HG02870 (cell line): ENCODE data around the gene UQCRH.
"Not testable (repeated sequence)": the region's sequence is repeated elsewhere in the genome, so short reads cannot be mapped to it uniquely, and the experiment has no call there.

Source experiments
- ATAC-seq: cut with Tn5 transposase; IDR thresholded peaks from one replicate; pipeline ENCODE4 v1.9.1; 2021; ENCODE audit warnings: mild to moderate bottlenecking, moderate library complexity; ENCODE audit not compliant: unreplicated experiment

UQCRH gene

GRCh38 chr1:46298387-46298786, 5.1 kb upstream of the UQCRH start:
- no peak for ATAC-seq

DNA sequence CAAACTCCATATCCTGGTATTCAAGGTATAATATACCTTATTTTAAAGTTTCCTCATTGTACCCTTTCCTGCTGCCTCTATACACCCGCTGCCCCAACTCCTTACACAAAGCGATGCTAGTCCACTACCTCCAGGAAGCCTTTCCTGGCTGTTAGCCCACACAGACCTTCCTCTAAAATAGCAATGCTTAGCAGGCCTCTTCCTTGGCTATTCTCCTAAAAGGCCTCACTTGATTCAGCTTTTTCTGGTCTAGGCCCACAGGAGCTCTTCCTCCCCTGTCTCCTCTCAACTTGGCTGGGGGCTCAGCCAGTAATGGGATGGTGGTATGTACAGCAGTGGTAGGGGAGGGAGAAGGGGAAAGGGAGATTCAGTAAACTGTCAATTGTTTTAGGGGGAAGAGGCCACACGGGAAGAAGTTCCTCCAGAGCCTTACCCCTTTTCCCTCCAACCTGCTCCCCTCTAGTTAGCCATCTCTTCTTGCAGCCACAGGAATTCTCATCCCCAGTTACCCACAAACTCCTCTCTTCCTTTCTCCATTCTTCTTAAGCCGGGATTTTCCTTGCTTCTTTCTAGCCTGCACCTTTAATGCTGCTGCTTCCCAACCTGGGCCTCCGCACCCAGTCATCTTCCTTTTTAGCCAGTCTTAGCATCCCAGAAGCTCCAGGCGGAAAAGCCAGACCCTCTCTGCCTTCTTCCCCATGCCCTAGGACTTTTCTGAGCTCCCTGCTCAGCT, 2.7 kb upstream of the UQCRH start:
- no peak for ATAC-seq

GRCh38 chr1:46301406-46301807, 2.1 kb upstream of the UQCRH start:
- no peak for ATAC-seq

DNA sequence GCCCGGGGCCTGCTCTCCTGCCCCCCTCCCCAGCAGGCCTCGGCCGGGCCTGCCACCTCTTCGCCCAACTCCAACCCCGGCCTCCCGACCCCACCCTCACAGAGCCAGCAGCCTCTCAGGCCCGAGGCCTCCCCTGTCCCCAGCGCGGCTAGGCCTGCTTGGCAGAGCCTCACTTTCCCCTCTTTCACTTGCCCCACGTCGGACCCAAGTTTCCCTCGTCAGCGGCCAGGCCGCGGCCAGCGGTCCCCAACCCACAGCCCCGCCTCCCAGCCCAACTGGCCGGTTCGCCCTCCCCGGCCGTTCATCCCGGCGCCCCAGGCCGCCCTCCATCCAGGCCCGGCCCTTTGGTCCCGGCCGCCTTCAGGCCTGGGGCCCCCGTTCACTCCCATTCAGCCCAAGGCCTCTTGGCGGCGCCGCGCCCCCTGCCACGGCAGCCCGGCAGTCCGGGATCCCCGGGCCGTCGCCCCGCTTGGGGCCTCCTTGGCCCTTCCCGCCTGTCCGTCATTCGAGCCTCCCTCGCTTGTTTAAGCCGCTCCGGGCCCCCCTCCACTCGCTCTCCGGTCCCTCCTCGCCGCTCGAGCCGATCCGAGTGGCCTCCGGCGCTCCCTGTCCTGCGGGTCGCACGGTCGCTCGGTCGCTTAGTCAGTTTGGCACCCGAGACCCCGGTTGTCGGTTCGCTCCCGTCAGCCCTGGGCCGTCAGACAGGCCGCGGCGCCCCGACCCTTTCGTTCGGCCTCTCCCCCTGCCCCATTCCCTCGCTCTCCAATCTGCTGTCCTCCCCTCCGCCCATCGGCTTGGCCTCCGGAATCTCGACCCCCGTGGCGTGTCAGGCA, 1.5 kb upstream of the UQCRH start:
- ATAC-seq, result no peak

DNA sequence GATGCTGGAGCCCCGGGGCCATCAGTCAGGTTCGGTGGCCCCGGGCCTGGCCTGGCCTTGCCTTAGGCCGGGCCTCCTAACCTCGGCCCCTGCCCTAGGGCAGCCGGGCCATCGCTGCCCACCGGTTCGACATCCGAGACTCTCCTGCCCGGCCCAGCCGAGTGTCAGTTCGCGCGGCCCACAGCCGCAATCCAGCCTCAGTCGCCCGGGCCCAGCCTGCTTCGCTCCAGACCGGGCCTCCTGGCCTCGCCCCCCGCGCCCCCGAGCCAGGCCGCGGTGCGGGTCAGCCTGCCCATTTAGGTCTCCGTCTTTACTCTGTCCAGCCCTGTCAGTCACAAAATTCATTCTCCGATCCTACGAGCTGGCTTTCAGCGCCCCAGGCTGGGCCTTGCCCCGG, 859 bp upstream of the UQCRH start:
- ATAC-seq, result peak; percentile 5

- ATAC-seq, result no peak
Measured at GRCh38 chr1:46303872-46304326, 401 bp downstream of the UQCRH start.

DNA sequence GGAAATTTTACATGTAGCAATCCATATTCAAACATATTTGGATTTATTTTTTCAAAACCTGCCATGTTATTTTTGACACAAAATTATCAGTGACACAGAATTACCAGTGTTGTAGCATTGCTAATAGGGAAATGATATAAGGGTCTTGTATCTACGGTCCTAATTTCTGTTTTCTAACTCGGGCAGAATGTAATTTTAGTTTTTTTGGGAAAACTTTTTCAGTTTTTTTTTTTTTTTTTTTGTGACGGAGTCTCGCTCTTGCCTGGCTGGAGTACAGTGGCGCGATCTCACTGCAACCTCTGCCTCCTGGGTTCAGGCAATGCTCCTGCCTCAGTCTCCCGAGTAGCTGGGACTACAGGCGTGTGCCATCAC, 2.6 kb downstream of the UQCRH start:
- ATAC-seq, result no peak

GRCh38 chr1:46309401-46310159, 6.1 kb downstream of the UQCRH start:
- no peak for ATAC-seq

GRCh38 chr1:46310321-46310720, 6.8 kb downstream of the UQCRH start:
- no peak for ATAC-seq

DNA sequence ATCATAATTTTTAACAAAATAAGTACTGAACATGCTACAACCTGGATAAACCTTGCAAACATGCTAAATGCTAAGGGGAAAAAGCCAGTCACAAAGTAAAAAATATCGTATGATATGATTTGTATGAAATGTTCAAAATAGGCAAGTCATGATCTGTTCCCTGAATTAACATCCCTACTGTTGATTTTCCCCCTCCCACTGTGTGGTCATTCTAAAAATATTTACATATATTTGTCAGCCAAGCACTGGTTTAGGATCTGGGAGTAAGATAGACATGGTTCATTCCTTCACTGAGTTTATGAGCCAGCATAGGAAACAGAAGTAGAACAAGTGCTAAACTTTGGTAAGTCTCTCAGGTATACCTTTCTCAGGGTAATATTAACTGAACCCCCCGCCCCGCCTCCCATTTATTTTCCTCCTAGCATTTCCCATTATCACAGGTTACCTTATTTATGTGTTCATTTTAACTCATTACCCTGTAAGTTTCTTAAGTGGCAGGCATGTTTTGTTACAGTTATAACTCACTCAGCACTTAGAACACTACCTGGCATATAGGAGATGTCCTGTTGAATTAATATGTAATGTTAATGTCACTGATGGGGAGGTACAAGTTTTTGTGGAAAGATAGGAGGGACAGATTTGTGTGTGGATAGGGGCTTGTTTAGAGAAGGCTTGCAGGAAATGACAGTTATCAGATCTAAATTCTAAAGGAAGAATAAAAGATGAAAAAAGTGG, 12.3 kb downstream of the UQCRH start:
- no peak for ATAC-seq

DNA sequence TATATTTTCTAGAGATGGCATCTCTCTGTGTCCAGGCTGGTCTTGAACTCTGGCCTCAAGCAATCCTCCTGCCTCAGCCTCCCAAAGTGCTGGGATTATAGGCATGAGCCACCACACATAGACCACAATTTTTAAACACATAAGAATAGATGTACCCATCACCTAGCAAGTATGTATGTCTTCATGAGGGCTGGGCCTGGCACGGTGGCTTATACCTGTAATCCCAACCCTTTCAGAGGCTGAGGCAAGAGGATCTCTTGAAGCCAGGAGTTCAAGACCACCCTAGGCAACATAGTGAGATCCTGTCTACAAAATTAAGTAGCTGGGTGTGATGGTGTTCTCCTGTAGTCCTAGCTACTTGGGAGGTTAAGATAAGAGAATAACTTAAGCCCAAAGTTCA, 13.8 kb downstream of the UQCRH start:
- no peak for ATAC-seq

DNA sequence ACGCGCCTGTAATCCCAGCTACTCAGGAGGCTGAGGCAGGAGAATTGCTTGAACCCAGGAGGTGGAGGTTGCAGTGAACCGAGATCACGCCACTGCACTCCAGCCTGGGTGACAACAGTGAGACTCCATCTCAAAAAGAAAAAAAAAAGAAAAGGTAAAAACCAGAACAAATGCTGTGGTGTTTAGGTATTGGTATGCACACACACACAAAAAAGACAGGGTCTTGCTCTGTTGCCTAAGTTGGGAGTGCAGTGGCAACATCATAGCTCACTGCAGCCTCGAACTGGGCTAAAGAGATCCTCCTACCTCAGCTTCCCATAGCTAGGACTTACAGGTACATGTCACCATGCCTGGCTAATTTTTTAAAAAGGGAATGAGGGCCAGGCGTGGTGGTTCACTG, 15.8 kb downstream of the UQCRH start:
- ATAC-seq, result not testable (repeated sequence)

GRCh38 chr1:46319960-46320914, 16.7 kb downstream of the UQCRH start:
- not testable (repeated sequence) for ATAC-seq

GRCh38 chr1:46322191-46322590, 18.7 kb downstream of the UQCRH start:
- not testable (repeated sequence) for ATAC-seq

DNA sequence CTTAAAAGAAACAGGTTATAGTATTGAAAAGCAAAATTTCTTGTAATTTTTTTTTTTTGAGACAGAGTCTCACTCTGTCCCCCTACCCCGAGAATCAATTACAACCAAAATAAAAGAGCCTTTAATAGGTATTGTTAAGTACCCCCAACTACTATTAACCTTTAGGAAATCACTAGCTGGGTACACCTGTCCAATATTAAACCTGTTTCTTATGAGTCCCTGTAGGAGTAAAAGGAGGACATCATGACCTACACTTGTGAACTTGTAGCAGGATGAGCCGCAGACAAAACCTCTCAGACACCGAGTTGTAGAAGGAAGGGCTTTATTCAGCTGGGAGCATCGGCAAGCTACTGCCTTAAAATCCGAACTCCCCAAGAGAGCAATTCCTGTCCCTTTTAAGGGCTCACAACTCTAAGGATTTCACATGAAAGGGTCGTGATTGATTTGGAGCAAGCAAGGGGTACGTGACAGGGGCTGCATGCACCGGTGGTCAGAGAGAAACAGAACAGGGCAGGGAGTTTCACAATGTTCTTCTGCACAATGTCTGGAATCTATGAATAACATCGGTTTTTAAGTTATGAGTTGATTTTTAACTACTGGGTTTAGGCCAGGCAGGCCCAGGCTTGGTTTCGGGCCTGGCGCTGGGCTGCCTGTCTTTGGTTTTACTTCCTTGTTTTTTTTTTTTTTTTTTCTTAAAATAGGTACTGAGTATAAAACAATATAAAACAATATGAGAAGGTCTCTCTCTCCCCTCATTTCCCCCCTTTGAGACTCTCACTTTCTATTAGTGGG, 22.0 kb downstream of the UQCRH start:
- ATAC-seq, result peak; percentile 49

DNA sequence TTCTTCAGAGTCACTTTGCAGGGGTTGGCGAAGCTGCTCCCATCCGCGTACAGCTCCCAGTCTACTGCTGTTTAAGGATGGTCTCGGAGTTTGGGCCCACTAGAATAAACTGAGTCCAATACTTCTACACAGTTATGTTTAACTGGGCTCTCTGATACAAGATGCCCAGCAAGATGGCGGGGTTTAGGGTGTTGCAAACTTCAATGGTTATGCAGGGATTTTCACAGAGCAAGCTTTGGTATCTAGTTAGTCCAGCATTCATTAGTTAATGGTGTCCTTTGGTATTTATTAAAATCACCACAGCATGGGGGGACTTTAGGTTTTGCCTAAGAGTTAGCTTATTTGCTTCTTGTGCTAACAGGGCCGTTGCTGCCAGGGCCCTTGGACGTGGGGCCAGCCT, 24.7 kb downstream of the UQCRH start:
- not testable (repeated sequence) for ATAC-seq

DNA sequence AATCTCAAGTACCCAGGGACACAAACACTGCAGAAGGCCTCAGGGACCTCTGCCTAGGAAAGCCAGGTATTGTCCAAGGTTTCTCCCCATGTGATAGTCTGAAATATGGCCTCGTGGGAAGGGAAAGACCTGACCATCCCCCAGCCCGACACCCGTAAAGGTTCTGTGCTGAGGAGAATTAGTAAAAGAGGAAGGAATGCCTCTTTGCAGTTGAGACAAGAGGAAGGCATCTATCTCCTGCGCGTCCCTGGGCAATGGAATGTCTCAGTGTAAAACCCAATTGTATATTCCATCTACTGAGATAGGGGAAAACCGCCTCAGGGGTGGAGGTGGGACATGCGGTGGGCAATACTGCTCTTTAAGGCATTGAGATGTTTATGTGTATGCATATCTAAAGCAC, 26.3 kb downstream of the UQCRH start:
- ATAC-seq, result not testable (repeated sequence)

DNA sequence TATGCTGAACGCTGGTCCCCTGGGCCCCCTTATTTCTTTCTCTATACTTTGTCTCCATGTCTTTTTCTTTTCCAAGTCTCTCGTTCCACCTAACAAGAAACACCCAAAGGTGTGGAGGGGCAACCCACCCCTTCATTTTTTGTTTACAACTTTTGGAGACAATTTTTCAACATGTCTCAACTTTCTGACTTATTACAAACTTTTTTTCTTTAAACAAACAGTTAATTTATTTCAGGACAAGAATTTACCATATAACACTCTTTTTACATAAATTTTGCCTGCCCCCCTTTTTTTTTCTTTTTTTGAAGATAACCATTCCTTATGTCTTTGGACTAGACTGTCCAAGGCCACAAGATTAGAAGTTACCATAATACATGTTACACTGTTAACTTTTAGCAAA, 26.9 kb downstream of the UQCRH start:
- not testable (repeated sequence) for ATAC-seq
